ENCODE measurements around the gene NOC2L.
A peak's percentile ranks its signal among the peaks of the same experiment; 100 is the strongest.

NOC2L gene

GRCh38 chr1:941015-941587, 18.0 kb downstream of the NOC2L start:
- DNase-seq: no peak

- DNase-seq: no peak
Measured at GRCh38 chr1:940107-941014, 18.7 kb downstream of the NOC2L start.

- DNase-seq: no peak
Measured at GRCh38 chr1:939511-940106, 19.4 kb downstream of the NOC2L start.

- DNase-seq: no peak
Measured at GRCh38 chr1:938711-939489, 20.2 kb downstream of the NOC2L start.

GRCh38 chr1:938088-938683, 20.9 kb downstream of the NOC2L start:
- peak; percentile 22 to 46 for DNase-seq

- no peak for DNase-seq
Measured at GRCh38 chr1:937521-937920, 21.5 kb downstream of the NOC2L start.

GRCh38 chr1:936348-937264, 22.4 kb downstream of the NOC2L start:
- DNase-seq: no peak

- DNase-seq: no peak
Measured at GRCh38 chr1:935751-936231, 23.3 kb downstream of the NOC2L start.

- DNase-seq: peak in 1 of 2 donors; percentile 44
Measured at GRCh38 chr1:934991-935750, 23.9 kb downstream of the NOC2L start.

- DNase-seq: no peak
Measured at GRCh38 chr1:933603-933940, 25.5 kb downstream of the NOC2L start.

GRCh38 chr1:932776-933602, 26.1 kb downstream of the NOC2L start:
- DNase-seq: no peak

- no peak for DNase-seq
Measured at GRCh38 chr1:932173-932510, 26.9 kb downstream of the NOC2L start.

- DNase-seq: no peak
Measured at GRCh38 chr1:931380-932172, 27.5 kb downstream of the NOC2L start.

GRCh38 chr1:930633-931138, 28.4 kb downstream of the NOC2L start:
- DNase-seq: no peak

GRCh38 chr1:929712-930632, 29.1 kb downstream of the NOC2L start:
- DNase-seq: no peak

- DNase-seq: no peak
Measured at GRCh38 chr1:928825-929661, 30.0 kb downstream of the NOC2L start.

- no peak for DNase-seq
Measured at GRCh38 chr1:927748-928147, 31.3 kb downstream of the NOC2L start.

All from inflammatory macrophage (primary cell).